Measurements from ENCODE around the gene NEUROD2.
A peak's percentile ranks its signal among the peaks of the same experiment; 100 is the strongest.

The NEUROD2 gene

GRCh38 chr17:39635614-39636176, 28.0 kb upstream of the NEUROD2 start:
- Histone ChIP-seq H3K27ac (ENCODE audit: low read length) (no peak overlapping the region), H3K36me3 (ENCODE audit: control insufficient read depth, insufficient read depth, low read length) (no peaks in the 10 kb centered on the region), H3K4me3 (ENCODE audit: low read length) (no peak overlapping the region), H3K9me3 (ENCODE audit: control insufficient read depth, insufficient read depth, low read length) (no peaks in the 10 kb centered on the region), H3K27me3 (ENCODE audit: control insufficient read depth, insufficient read depth, low read length) (no peaks in the 10 kb centered on the region), H3K4me1 (ENCODE audit: control insufficient read depth, insufficient read depth, low read length) (peaks cover 8% of the 10 kb centered on the region)
- no CpG with 5 or more reads among the region's 8 CpGs for WGBS (ENCODE audit: insufficient coverage, insufficient read length)
- no peak for DNase-seq (ENCODE audit: low read depth, low spot score)

GRCh38 chr17:39634384-39634871, 26.7 kb upstream of the NEUROD2 start:
- Histone ChIP-seq H3K9me3 (ENCODE audit: control insufficient read depth, insufficient read depth, low read length) (no peaks in the 10 kb centered on the region), H3K4me3 (ENCODE audit: low read length) (no peak overlapping the region), H3K27ac (ENCODE audit: low read length) (no peak overlapping the region), H3K36me3 (ENCODE audit: control insufficient read depth, insufficient read depth, low read length) (no peaks in the 10 kb centered on the region), H3K27me3 (ENCODE audit: control insufficient read depth, insufficient read depth, low read length) (no peaks in the 10 kb centered on the region), H3K4me1 (ENCODE audit: control insufficient read depth, insufficient read depth, low read length) (peaks cover 8% of the 10 kb centered on the region)
- DNase-seq (ENCODE audit: low read depth, low spot score), result no peak
- no CpG with 5 or more reads among the region's 2 CpGs for WGBS (ENCODE audit: insufficient coverage, insufficient read length)

- Histone ChIP-seq H3K27ac (ENCODE audit: low read length) (no peak overlapping the region), H3K4me1 (ENCODE audit: control insufficient read depth, insufficient read depth, low read length) (peaks cover 11% of the 10 kb centered on the region)
- no CpG with 5 or more reads among the region's 8 CpGs for WGBS (ENCODE audit: insufficient coverage, insufficient read length)
Observed at GRCh38 chr17:39633570-39634183, 26.0 kb upstream of the NEUROD2 start.

GRCh38 chr17:39632153-39632941, 24.6 kb upstream of the NEUROD2 start:
- no peak for DNase-seq (ENCODE audit: low read depth, low spot score)
- no peaks in the 10 kb centered on the region for H3K9me3 ChIP-seq (ENCODE audit: control insufficient read depth, insufficient read depth, low read length)
- no peak overlapping the region for H3K27ac ChIP-seq (ENCODE audit: low read length)
- no peak overlapping the region for H3K4me3 ChIP-seq (ENCODE audit: low read length)
- H3K4me1 ChIP-seq (ENCODE audit: control insufficient read depth, insufficient read depth, low read length), result peaks cover 18% of the 10 kb centered on the region
- H3K27me3 ChIP-seq (ENCODE audit: control insufficient read depth, insufficient read depth, low read length), result peaks cover 4% of the 10 kb centered on the region
- whole genome bisulfite sequencing (ENCODE audit: insufficient coverage, insufficient read length), result no CpG with 5 or more reads among the region's 13 CpGs
- no peaks in the 10 kb centered on the region for H3K36me3 ChIP-seq (ENCODE audit: control insufficient read depth, insufficient read depth, low read length)

More at GRCh38 chr17:39633570-39634183, 26.0 kb upstream of the NEUROD2 start:
- no peaks in the 10 kb centered on the region for H3K27me3 ChIP-seq (ENCODE audit: control insufficient read depth, insufficient read depth, low read length)
- DNase-seq (ENCODE audit: low read depth, low spot score), result no peak
- H3K36me3 ChIP-seq (ENCODE audit: control insufficient read depth, insufficient read depth, low read length), result no peaks in the 10 kb centered on the region
- no peak overlapping the region for H3K4me3 ChIP-seq (ENCODE audit: low read length)
- no peaks in the 10 kb centered on the region for H3K9me3 ChIP-seq (ENCODE audit: control insufficient read depth, insufficient read depth, low read length)

GRCh38 chr17:39631403-39631802, 23.7 kb upstream of the NEUROD2 start:
- H3K27me3 ChIP-seq (ENCODE audit: control insufficient read depth, insufficient read depth, low read length), result peaks cover 4% of the 10 kb centered on the region
- no CpG with 5 or more reads among the region's 6 CpGs for WGBS (ENCODE audit: insufficient coverage, insufficient read length)
- H3K4me3 ChIP-seq (ENCODE audit: low read length), result no peak overlapping the region
- no peaks in the 10 kb centered on the region for H3K9me3 ChIP-seq (ENCODE audit: control insufficient read depth, insufficient read depth, low read length)
- no peak overlapping the region for H3K27ac ChIP-seq (ENCODE audit: low read length)
- DNase-seq (ENCODE audit: low read depth, low spot score), result no peak
- H3K36me3 ChIP-seq (ENCODE audit: control insufficient read depth, insufficient read depth, low read length), result no peaks in the 10 kb centered on the region
- peaks cover 18% of the 10 kb centered on the region for H3K4me1 ChIP-seq (ENCODE audit: control insufficient read depth, insufficient read depth, low read length)

- WGBS (ENCODE audit: insufficient coverage, insufficient read length), result no CpG with 5 or more reads among the region's 12 CpGs
- no peak for DNase-seq (ENCODE audit: low read depth, low spot score)
- peaks cover 6% of the 10 kb centered on the region for H3K27me3 ChIP-seq (ENCODE audit: control insufficient read depth, insufficient read depth, low read length)
- no peaks in the 10 kb centered on the region for H3K9me3 ChIP-seq (ENCODE audit: control insufficient read depth, insufficient read depth, low read length)
- peaks cover 19% of the 10 kb centered on the region for H3K4me1 ChIP-seq (ENCODE audit: control insufficient read depth, insufficient read depth, low read length)
- no peak overlapping the region for H3K27ac ChIP-seq (ENCODE audit: low read length)
- no peaks in the 10 kb centered on the region for H3K36me3 ChIP-seq (ENCODE audit: control insufficient read depth, insufficient read depth, low read length)
- no peak overlapping the region for H3K4me3 ChIP-seq (ENCODE audit: low read length)
Observed at GRCh38 chr17:39629898-39630297, 22.2 kb upstream of the NEUROD2 start.

- Histone ChIP-seq H3K27ac (ENCODE audit: low read length) (no peak overlapping the region), H3K27me3 (ENCODE audit: control insufficient read depth, insufficient read depth, low read length) (peaks cover 8% of the 10 kb centered on the region), H3K4me3 (ENCODE audit: low read length) (no peak overlapping the region), H3K36me3 (ENCODE audit: control insufficient read depth, insufficient read depth, low read length) (no peaks in the 10 kb centered on the region), H3K9me3 (ENCODE audit: control insufficient read depth, insufficient read depth, low read length) (no peaks in the 10 kb centered on the region), H3K4me1 (ENCODE audit: control insufficient read depth, insufficient read depth, low read length) (peaks cover 19% of the 10 kb centered on the region)
- no peak for DNase-seq (ENCODE audit: low read depth, low spot score)
- WGBS (ENCODE audit: insufficient coverage, insufficient read length), result no CpG with 5 or more reads among the region's 3 CpGs
Observed at GRCh38 chr17:39629494-39629880, 21.8 kb upstream of the NEUROD2 start.

- no peak for DNase-seq (ENCODE audit: low read depth, low spot score)
- Histone ChIP-seq H3K4me3 (ENCODE audit: low read length) (no peak overlapping the region), H3K9me3 (ENCODE audit: control insufficient read depth, insufficient read depth, low read length) (no peaks in the 10 kb centered on the region), H3K4me1 (ENCODE audit: control insufficient read depth, insufficient read depth, low read length) (peaks cover 18% of the 10 kb centered on the region), H3K27me3 (ENCODE audit: control insufficient read depth, insufficient read depth, low read length) (peaks cover 8% of the 10 kb centered on the region), H3K36me3 (ENCODE audit: control insufficient read depth, insufficient read depth, low read length) (no peaks in the 10 kb centered on the region), H3K27ac (ENCODE audit: low read length) (no peak overlapping the region)
- WGBS (ENCODE audit: insufficient coverage, insufficient read length), result no CpG with 5 or more reads among the region's 10 CpGs
Observed at GRCh38 chr17:39628655-39629493, 21.2 kb upstream of the NEUROD2 start.

- H3K4me3 ChIP-seq (ENCODE audit: low read length), result peak overlapping the region; percentile 53; the same call in 1 of the 2 replicates
- DNase-seq (ENCODE audit: low read depth, low spot score), result no peak
- WGBS (ENCODE audit: insufficient coverage, insufficient read length), result no CpG with 5 or more reads among the region's 16 CpGs
- H3K4me1 ChIP-seq (ENCODE audit: control insufficient read depth, insufficient read depth, low read length), result peaks cover 18% of the 10 kb centered on the region
- peaks cover 8% of the 10 kb centered on the region for H3K27me3 ChIP-seq (ENCODE audit: control insufficient read depth, insufficient read depth, low read length)
- no peak overlapping the region for H3K27ac ChIP-seq (ENCODE audit: low read length)
- H3K36me3 ChIP-seq (ENCODE audit: control insufficient read depth, insufficient read depth, low read length), result no peaks in the 10 kb centered on the region
- H3K9me3 ChIP-seq (ENCODE audit: control insufficient read depth, insufficient read depth, low read length), result no peaks in the 10 kb centered on the region
Observed at GRCh38 chr17:39627712-39628516, 20.2 kb upstream of the NEUROD2 start.
